ENCODE measurements around the gene HIPK1.

HIPK1 gene

GRCh38 chr1:114021665-114022099 is 92.6 kb downstream of the HIPK1 start:
- DNase-seq: no peak

GRCh38 chr1:114022877-114023276 is 93.8 kb downstream of the HIPK1 start:
- DNase-seq: no peak

GRCh38 chr1:114023377-114023776 is 94.3 kb downstream of the HIPK1 start:
- DNase-seq: no peak

GRCh38 chr1:114024049-114024448 is 94.9 kb downstream of the HIPK1 start:
- DNase-seq: no peak

GRCh38 chr1:114025609-114026401 is 96.7 kb downstream of the HIPK1 start:
- no peak for DNase-seq

- DNase-seq: no peak
These were observed 97.7 kb downstream of the HIPK1 start for GRCh38 chr1:114026797-114027196.
